Fibroblast of lung (primary cell): ENCODE measurements around the gene SLC4A9. TPM values are rescaled to one million over a fixed set of nuclear protein-coding genes. Genes with fewer than 3 reads are reported as not detected.
"Not testable (repeated sequence)": the region's sequence is repeated elsewhere in the genome, so short reads cannot be mapped to it uniquely, and the experiment has no call there.

Experiments used
- DNase-seq, 2 donors: peaks; one replicate each; pipeline versions ENCODE4 v3.0.0 to v3.0.0-alpha.2; 2010; ENCODE audit warnings: low read depth in 2 of 2
- H2AFZ ChIP-seq: 2 replicates; pipeline ENCODE4 v1.5.1; 2012; ENCODE audit warnings: low read length, control low read depth, inconsistent platforms
- H3K27ac ChIP-seq: 2 replicates; pipeline ENCODE4 v1.5.1; 2011; ENCODE audit warnings: low read length, control low read depth; ENCODE audit not compliant: insufficient read depth
- H3K27me3 ChIP-seq: 2 replicates; pipeline ENCODE4 v1.5.1; 2011; ENCODE audit warnings: mild to moderate bottlenecking, low read length; ENCODE audit not compliant: control insufficient read depth, insufficient read depth
- H3K36me3 ChIP-seq: 2 replicates; pipeline ENCODE4 v1.5.1; 2011; ENCODE audit warnings: low read length; ENCODE audit not compliant: control insufficient read depth, insufficient read depth
- H3K4me1 ChIP-seq: 2 replicates; pipeline ENCODE4 v1.5.1; 2011; ENCODE audit warnings: low read length; ENCODE audit not compliant: control insufficient read depth, insufficient read depth; ENCODE audit errors: extremely low read depth
- H3K4me2 ChIP-seq: 2 replicates; pipeline ENCODE4 v1.5.1; 2011; ENCODE audit warnings: low read length, control low read depth; ENCODE audit not compliant: insufficient read depth; ENCODE audit errors: extremely low read depth
- H3K4me3 ChIP-seq, 4 experiments: fragments of 200-600 bp in 1 of 4; sonication (generic) in 1 of 4; replicated peaks in 1 of 4; 2 replicates each; pipeline ENCODE4 v1.5.1; 2011 to 2016; ENCODE audit warnings: low read length in 4 of 4, low read depth in 3 of 4, mild to moderate bottlenecking in 3 of 4, control low read depth in 2 of 4, inconsistent platforms in 1 of 4, mixed read lengths in 1 of 4; ENCODE audit not compliant: insufficient read depth in 1 of 4; ENCODE audit errors: control extremely low read depth in 1 of 4
- H3K79me2 ChIP-seq: 2 replicates; pipeline ENCODE4 v1.5.1; 2012; ENCODE audit warnings: mild to moderate bottlenecking, low read length, inconsistent platforms; ENCODE audit not compliant: control insufficient read depth, insufficient read depth
- H3K9ac ChIP-seq: 2 replicates; pipeline ENCODE4 v1.5.1; 2011; ENCODE audit warnings: mild to moderate bottlenecking, low read length, control low read depth; ENCODE audit not compliant: insufficient read depth
- H3K9me3 ChIP-seq: 2 replicates; pipeline ENCODE4 v1.5.1; 2012; ENCODE audit warnings: low read depth, low read length; ENCODE audit not compliant: control insufficient read depth, insufficient read depth
- H4K20me1 ChIP-seq: 2 replicates; pipeline ENCODE4 v1.5.1; 2011; ENCODE audit warnings: low read length; ENCODE audit not compliant: control insufficient read depth, insufficient read depth; ENCODE audit errors: extremely low read depth
- CTCF ChIP-seq, 2 donors: IDR thresholded peaks in 1 of 2; conservative IDR thresholded peaks in 1 of 2; 1 replicate in 1 of 2; 2 replicates in 1 of 2; pipeline ENCODE4 v1.5.1; 2011 to 2012; ENCODE audit warnings: low read length in 2 of 2, control low read depth in 1 of 2, inconsistent platforms in 1 of 2, low read depth in 1 of 2, mild to moderate bottlenecking in 1 of 2
- EZH2 ChIP-seq: IDR thresholded peaks from 2 replicates; pipeline ENCODE4 v1.5.1; 2012; ENCODE audit warnings: low read length, control low read depth, mild to moderate bottlenecking; ENCODE audit errors: missing control alignments
- polyA plus RNA-seq, 2 donors: library from polyadenylated mRNA; depleted of rRNA in 1 of 2; stranded (reverse) in 1 of 2; unstranded in 1 of 2; fragments of >200 nt; gene quantifications; 2 replicates each; pipeline ENCODE4 v1.2.1, GENCODE V29; 2011 to 2012; ENCODE audit warnings: missing spikeins in 1 of 2
- total RNA-seq: library from RNA; depleted of rRNA; stranded (reverse); fragments of >200 nt; gene quantifications from 2 replicates; pipeline ENCODE4 v1.2.1, GENCODE V29; 2014

The SLC4A9 gene
- total and polyA plus RNA-seq, 2 donors (not counting 1 experiment from before 2014, with no cell fraction given), result not detected

DNA sequence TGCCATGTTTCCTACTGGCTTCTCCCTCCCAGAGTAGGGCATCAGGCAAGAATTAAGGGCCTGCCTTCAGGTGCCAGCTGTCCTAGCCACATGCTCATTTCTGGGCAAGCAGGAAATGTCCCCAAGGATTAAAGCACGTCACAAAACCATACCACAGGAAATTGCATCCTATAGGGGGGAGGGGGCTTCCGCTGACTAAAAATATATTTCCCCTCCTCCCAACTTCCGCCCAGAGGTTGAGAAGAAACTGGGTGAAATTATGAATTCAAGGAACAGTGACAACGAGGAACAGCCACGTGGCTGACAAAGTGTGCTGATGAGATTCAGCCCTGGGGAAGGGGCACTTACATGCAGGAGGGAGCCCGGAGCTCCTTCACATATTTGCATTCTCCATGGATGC is 17.7 kb upstream of the SLC4A9 start:
- no peaks in the 10 kb centered on the region for H3K9me3 ChIP-seq
- no peaks in the 10 kb centered on the region for H4K20me1 ChIP-seq
- no peak for DNase-seq
- H3K9ac ChIP-seq, result no peak overlapping the region
- H3K27ac ChIP-seq, result no peak overlapping the region
- H3K36me3 ChIP-seq, result peaks cover 5% of the 10 kb centered on the region
- H3K4me2 ChIP-seq, result no peak overlapping the region
- no peak overlapping the region for H3K4me3 ChIP-seq
- no peak overlapping the region for H2AFZ ChIP-seq
- peaks cover 24% of the 10 kb centered on the region for H3K4me1 ChIP-seq
- no peak for TF ChIP-seq EZH2
- TF ChIP-seq CTCF (conservative IDR thresholded peaks at IDR 0.05 in 1 of 2, IDR thresholded peaks at IDR 0.05 in 1 of 2; ENCODE audit: low read depth in 1 of 2, low read length in 2 of 2), result no peak
- peaks cover 27% of the 10 kb centered on the region for H3K79me2 ChIP-seq
- no peaks in the 10 kb centered on the region for H3K27me3 ChIP-seq

DNA sequence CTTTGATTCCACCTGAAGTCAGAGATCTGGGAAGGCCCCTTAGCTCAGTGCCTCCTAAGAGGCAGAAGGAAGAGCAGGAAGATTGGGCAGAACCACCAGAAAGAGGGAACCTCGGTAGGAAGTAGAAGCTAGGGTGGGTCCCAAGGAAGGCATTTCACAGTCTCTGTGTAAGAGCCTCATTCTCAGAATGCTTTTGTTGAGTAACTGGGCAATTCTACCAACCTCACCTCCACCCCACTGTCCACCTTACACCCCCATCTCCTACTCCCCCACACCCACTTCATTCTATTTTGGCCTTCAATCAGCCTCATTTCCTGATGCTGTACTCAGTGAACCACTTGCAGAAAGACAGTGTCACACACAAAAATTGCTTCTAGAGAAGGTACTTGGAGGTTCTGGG is 17.1 kb upstream of the SLC4A9 start:
- DNase-seq, result no peak
- H4K20me1 ChIP-seq, result no peaks in the 10 kb centered on the region
- H3K9me3 ChIP-seq, result no peaks in the 10 kb centered on the region
- no peak overlapping the region for H3K9ac ChIP-seq
- H2AFZ ChIP-seq, result no peak overlapping the region
- no peaks in the 10 kb centered on the region for H3K27me3 ChIP-seq
- no peak overlapping the region for H3K4me3 ChIP-seq
- H3K27ac ChIP-seq, result no peak overlapping the region
- H3K4me1 ChIP-seq, result peaks cover 24% of the 10 kb centered on the region
- no peak overlapping the region for H3K4me2 ChIP-seq
- TF ChIP-seq CTCF (conservative IDR thresholded peaks at IDR 0.05 in 1 of 2, IDR thresholded peaks at IDR 0.05 in 1 of 2; ENCODE audit: low read depth in 1 of 2, low read length in 2 of 2) (no peak), EZH2 (no peak)
- H3K36me3 ChIP-seq, result peaks cover 5% of the 10 kb centered on the region
- H3K79me2 ChIP-seq, result peaks cover 22% of the 10 kb centered on the region

DNA sequence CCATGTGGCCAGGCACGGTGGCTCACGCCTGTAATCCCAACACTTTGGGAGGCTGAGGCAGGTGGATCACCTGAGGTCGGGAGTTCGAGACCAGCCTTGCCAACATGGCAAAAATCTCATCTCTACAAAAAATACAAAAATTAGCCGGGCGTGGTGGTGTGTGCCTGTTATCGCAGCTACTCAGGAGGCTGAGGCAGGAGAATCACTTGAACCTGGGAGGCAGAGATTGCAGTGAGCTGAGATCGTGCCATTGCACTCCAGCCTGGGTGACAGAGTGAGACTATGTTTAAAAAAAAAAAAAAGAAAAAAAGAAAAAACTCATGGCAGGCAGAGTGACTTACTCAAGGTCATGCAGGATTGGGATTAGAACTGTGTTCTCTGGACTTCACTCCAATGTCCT is 16.1 kb upstream of the SLC4A9 start:
- not testable (repeated sequence) for H3K27ac ChIP-seq, H3K4me2 ChIP-seq, H3K9me3 ChIP-seq, H4K20me1 ChIP-seq, H3K4me3 ChIP-seq, H3K36me3 ChIP-seq, H3K9ac ChIP-seq, DNase-seq, H3K27me3 ChIP-seq, H2AFZ ChIP-seq
- Histone ChIP-seq H3K4me1 (peaks cover 22% of the 10 kb centered on the region), H3K79me2 (peaks cover 22% of the 10 kb centered on the region)
